NCI-H2171 (cell line): ENCODE measurements around the gene CD36.

Experiments used
- DNase-seq: peaks from one replicate; lab custom pipeline; 2025; lab: John Stamatoyannopoulos, UW

The CD36 gene

GRCh38 chr7:80637911-80638765, at the start of gene CD36:
TSS of gene CD36 (plus strand) at chr7:80638642. CDS start at chr7:80646741, 8,099 bp downstream.
- no peak for DNase-seq

GRCh38 chr7:80589631-80590030, 48.8 kb upstream of the CD36 start:
- DNase-seq, result no peak

GRCh38 chr7:80591654-80592053, 46.8 kb upstream of the CD36 start:
- DNase-seq, result no peak

- DNase-seq, result no peak
Measured at GRCh38 chr7:80593869-80594586, 44.4 kb upstream of the CD36 start.

- DNase-seq, result no peak
Measured at GRCh38 chr7:80596933-80597517, 41.4 kb upstream of the CD36 start.

GRCh38 chr7:80597875-80598274, 40.6 kb upstream of the CD36 start:
- no peak for DNase-seq

DNA sequence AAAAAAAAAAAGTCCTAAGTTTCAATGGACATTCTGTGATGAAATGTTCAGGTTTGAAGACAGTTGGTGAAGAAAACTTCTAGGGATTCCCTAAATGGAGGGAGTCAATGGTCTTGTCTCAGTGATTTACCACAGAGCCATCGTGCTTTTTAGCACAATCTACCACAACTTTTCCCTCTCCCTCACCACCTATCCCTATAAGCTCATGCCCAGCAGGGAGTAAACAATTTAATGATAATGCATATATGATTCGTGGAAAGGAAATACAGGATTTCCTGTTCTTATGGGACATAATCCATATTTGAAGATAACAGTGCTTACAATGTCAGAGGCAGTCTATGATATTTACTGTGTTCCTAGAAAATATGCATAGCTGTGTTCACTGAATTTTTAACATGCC, 38.4 kb upstream of the CD36 start:
- no peak for DNase-seq

DNA sequence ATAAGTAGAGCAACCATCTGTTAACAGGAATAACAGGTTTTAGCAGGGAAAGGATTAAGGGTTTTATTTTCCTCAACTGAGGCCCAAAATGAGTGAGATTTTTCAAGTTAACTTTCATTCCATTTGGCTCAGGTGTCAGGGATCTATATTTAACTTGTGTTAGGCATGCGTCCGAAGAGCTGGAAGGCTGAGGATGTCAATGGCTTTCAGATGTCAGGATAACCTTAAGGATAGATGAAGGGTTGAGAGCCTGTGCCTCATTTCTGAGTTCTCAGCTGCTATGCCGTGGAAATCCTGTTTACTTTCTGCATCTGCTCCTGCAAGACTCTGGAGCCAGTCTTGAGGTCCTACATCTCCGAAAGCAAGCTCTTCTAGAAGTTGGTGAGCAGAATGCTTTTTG, 36.4 kb upstream of the CD36 start:
- no peak for DNase-seq

DNA sequence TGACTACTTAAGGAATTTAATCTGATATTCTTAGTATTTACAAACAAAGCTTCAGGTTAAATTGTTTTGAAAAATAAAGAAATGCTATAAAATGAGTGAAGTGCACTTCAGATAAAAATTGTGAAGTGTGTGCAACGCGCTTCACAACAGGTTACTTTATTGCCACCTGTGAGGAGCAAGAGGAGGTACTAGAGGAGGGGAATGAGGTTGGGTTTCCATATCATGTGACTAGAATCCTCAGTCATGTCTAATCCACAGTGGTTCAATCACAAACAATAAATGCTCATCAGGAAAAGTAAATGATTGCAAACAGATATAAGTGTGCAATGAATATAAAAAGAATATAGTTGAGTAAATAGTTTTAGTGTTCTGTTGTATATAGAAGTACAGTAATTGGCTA, 34.5 kb upstream of the CD36 start:
- DNase-seq, result no peak

DNA sequence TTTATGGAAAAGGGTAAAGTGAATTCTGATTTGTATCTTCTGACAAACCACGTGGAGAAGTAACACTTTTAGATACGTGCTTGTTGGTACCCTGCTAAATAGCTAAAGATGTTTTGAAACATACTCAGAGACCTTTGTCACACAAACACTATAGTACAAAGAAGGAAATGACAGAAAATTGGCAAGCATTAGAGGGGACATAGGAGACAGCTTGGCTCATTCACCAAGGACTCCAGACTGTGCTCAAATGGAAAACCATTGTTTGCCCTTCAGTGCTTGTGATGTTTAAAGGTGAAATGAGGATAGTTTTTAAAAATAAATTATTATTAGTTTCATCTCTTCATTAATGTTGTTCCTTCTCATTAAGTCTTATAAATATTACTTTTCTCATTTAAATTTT, 34.0 kb upstream of the CD36 start:
- DNase-seq, result no peak

- no peak for DNase-seq
Measured at GRCh38 chr7:80607136-80607535, 31.3 kb upstream of the CD36 start.

DNA sequence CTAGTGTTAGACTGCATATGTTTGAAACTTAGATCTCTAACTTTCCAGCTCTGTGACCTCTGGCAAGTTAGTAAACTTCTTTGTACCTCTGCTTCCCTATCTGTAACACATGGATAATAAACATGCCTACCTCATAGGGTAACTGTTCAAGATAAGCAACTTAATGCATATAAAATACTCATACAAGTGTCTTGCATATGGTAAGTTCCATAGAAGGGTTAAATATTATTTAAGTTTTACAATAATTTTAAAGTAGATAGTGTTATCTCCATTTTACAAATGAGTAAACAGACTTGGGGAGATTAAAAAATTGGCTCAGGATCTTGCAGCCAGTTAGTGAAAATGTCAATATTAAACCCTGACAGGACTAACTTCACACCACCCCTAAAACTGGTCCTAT, 30.1 kb upstream of the CD36 start:
- no peak for DNase-seq

GRCh38 chr7:80609751-80610150, 28.7 kb upstream of the CD36 start:
- DNase-seq, result no peak

- DNase-seq, result no peak
Measured at GRCh38 chr7:80611353-80611752, 27.1 kb upstream of the CD36 start.

- no peak for DNase-seq
Measured at GRCh38 chr7:80611779-80612178, 26.7 kb upstream of the CD36 start.

DNA sequence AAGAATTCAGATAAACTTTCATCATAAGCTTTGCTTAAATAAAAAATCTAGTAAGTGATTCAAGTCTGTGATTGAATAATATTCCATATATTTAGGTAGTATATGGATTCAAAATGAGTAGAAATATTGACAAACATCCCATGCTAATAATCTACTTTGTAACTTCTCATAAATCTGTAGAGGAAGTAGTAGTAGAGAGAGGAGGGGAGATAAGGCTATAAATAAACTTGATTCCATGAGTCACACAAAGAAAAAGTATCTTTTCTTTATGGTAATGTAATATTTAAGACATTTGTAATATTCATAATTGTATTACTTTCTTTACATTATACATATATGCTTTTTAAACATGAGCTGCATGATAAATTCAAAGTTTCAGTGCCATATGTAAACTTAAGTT, 25.6 kb upstream of the CD36 start:
- no peak for DNase-seq

GRCh38 chr7:80613519-80613918, 24.9 kb upstream of the CD36 start:
- DNase-seq, result no peak

DNA sequence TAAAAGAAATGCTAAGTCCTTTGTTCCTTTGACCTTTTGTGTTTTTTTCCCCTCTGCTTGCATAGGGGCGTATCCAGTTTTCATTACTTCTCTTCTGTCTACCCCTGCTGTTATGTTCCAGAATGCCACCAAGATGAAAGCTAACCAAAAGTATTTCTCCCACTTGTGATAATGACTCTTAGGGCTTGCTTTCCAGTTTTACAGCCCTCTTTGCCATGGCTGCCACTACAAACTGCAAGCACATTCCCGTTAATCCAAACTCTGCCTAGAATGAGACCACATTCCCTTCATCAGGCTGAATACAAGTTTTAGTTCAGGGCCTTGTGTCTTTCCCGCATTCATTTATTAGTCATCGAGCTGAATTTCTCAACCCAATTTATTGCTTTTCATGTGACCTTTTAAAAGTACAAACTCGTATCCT, 23.6 kb upstream of the CD36 start:
- DNase-seq, result no peak

DNA sequence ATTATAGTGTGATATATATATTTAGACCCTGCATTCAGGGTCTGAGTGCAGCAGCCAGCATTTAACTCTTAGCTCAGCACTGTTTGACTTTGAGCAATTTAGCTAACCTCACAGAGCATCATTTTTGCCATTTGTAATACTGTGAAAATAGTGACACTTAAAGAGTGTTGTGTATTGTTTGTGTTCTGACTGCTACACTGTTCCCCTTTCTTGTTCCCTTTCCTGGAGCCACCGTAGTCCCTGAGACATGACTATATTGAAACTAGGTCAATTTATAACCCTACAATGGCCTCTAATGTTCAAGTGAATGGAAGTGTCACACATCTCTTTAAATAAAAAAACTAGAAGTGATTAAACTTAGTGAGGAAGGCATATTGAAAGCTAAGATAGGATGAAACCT, 20.3 kb upstream of the CD36 start:
- no peak for DNase-seq

DNA sequence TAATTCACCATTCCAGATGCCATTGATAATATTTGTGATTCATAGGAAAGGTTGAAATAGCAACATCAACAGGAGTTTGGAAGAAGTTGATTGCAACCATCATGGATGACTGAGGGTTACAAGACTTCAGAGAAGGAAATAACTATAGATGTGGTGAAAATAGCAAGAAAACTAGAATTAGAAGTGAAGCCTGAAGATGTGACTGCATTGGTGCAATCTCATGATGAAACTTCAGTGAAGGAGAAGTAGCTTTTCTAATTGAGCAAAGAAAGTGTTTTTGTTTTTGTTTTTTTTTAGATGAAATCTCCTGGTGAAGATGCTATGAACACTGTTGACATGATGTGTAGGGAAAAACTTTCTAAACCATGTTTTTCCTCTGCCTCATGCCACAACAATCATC, 18.7 kb upstream of the CD36 start:
- DNase-seq, result no peak

DNA sequence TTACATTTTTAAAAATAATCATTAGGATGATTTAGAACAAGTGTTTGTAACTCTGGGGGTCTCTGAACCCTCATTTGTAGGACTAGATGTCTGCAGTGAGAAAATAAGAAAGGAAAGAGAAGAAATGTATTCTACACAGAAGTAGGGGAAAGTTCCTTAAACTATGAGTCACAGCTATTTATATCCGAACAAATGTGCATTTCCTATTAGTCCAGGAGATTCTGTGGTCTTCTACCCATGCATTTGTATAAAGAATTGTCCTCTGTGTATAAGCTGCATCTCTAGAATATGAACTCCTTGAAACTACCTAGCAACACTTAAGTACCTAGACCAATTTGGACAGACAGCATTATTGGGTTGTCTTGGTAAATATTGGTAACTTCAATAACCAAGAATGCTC, 15.9 kb upstream of the CD36 start:
- DNase-seq, result no peak

DNA sequence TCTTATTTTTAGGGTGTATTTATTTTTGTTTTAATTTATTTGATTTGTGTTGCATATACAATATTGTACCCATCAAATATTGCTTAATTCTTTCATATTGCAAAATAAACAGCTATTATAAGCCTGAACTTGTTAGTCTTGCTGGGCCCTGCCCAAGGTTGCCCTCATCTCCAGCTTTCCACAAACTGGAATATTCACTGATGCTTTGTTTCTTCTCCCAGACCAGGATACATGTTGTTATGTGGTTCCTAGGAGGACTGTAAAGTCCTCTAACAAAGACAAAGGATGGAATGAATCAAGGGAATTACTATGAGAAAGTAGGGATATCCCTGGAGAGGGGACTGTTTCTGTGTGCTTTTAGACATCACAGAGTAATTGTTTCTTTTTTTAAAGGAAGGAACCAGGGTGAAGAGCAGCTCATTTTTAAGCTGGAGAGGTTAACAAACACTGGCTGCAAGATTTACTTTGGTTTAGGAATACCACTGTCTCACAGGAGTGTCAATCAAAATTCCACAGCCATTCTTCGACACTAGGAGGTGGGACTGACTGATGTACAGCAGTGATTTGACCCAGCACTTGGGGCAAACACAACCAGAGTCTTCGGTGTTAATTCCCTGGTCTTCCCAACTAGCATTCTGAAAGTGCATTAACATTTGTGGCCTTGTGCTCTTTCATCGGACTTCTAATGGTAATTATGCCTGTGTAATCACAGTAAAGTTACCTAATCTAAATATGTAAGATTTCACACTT, 14.8 kb upstream of the CD36 start:
- DNase-seq, result no peak
